Right cardiac atrium (tissue), 5 donors: ENCODE results near the gene CCNG1. TPM values are rescaled to one million over a fixed set of nuclear protein-coding genes. Genes with fewer than 3 reads are reported as not detected.

ENCODE experiments used
- ATAC-seq, 2 donors: fragments of 200-7000 bp; cut with Tn5 transposase; one replicate each; pipeline versions ENCODE4 v1.8.0 to v1.9.1; 2020; ENCODE audit warnings: moderate library complexity in 2 of 2, mild to moderate bottlenecking in 1 of 2
- DNase-seq, 3 donors: peaks; one replicate each; pipeline ENCODE4 v3.0.0-alpha.2; 2020
- H3K27ac ChIP-seq: one replicate; pipeline ENCODE4 v1.5.1; 2013; ENCODE audit warnings: mild to moderate bottlenecking, low read length, control low read depth, moderate library complexity
- H3K27me3 ChIP-seq: one replicate; pipeline ENCODE4 v1.6.1; 2013; ENCODE audit not compliant: control insufficient read depth, insufficient read depth
- H3K4me1 ChIP-seq: one replicate; pipeline ENCODE4 v1.6.1; 2013; ENCODE audit warnings: low read length; ENCODE audit not compliant: control insufficient read depth, insufficient read depth
- H3K4me3 ChIP-seq: one replicate; pipeline ENCODE4 v1.5.1; 2013; ENCODE audit warnings: low read length, control low read depth
- H3K9me3 ChIP-seq: one replicate; pipeline ENCODE4 v1.6.1; 2013; ENCODE audit warnings: low read length; ENCODE audit not compliant: control insufficient read depth
- WGBS: extraction: QIAGEN DNeasy Blood & Tissue Kit; methylation state at CpG from one replicate; pipeline ENCODE4 v1.1.7; 2013; 5-methylcytosine and 5-hydroxymethylcytosine counted together
- intact Hi-C, 4 donors: fragments of 100-400 bp; cut with DNase I; formaldehyde crosslinking; loops; one replicate each; pipeline versions ENCODE4 v1.11.0 to v1.14.0; 2022 to 2023
- polyA plus RNA-seq: library from polyadenylated mRNA; stranded (reverse); fragments of 200-250 nt; gene quantifications from one replicate; pipeline ENCODE4 v1.2.3, GENCODE V29; 2013
- total RNA-seq, 4 donors: library from RNA; stranded (reverse); fragmentation: NEBNext Ultra II Directional; extraction: Animal tissue kit (Norgen Biotek cat#: 25700); gene quantifications; one replicate each; pipeline ENCODE4 v1.2.1, GENCODE V29; 2021
- donor health status: healthy with polysubstance abuse.
- donor health status: DM: no; HTN: yes; CAD: no.
- donor health status: DM: no; HTN: no; CAD: no.
- donor health status: DM: no; HTN: yes; CAD: no; lungs with severe emphysema.
- donor health status: DM: yes; HTN: yes; CAD: no.

Gene CCNG1
- total and polyA plus RNA-seq, 5 donors, result 77.4 to 116 (median 96.6) TPM

- intact Hi-C loops, result loop anchor here in 1 of 4 donors (10.0 kb wide), 1 partner anchor 46 kb away; the partner anchor contains the start of gene MAT2B
- 38% methylated on average over 6 of the region's 6 CpGs for WGBS
- peak overlapping the region; percentile 82 for H3K4me3 ChIP-seq
- no peak for ATAC-seq
- no peak for DNase-seq
- no peaks in the 10 kb centered on the region for H3K9me3 ChIP-seq
- no peak overlapping the region for H3K27ac ChIP-seq
- peaks cover 2% of the 10 kb centered on the region for H3K4me1 ChIP-seq
- H3K27me3 ChIP-seq, result no peaks in the 10 kb centered on the region
Measured at GRCh38 chr5:163458778-163459385, 21.5 kb downstream of the CCNG1 start.

DNA sequence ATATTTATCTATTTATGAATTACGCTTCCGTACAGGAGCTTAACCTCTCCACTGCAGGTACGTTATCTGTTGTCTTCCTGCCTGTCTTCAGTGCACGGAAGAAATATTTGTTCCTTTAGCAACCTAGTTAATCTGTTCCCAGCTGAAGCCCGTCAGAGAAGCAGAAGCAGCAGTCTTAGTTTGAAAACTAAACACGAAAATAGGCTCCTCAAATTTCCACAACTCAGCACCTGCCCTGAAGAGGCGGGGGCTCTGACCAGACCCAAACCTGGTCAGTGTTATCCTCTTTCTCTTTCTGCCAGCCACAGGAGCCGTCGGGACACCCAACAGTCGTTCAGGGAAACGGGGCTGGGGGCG is 22.0 kb downstream of the CCNG1 start:
- under 1% methylated on average over 12 of the region's 12 CpGs for WGBS
- H3K4me1 ChIP-seq, result peaks cover 2% of the 10 kb centered on the region
- intact Hi-C loops, result loop anchor here in 1 of 4 donors (10.0 kb wide), 1 partner anchor 45 kb away; the partner anchor contains the start of gene MAT2B
- no peaks in the 10 kb centered on the region for H3K27me3 ChIP-seq
- DNase-seq (no peak), ATAC-seq (no peak)
- H3K27ac ChIP-seq, result peak overlapping the region; percentile 96
- peak overlapping the region; percentile 82 for H3K4me3 ChIP-seq
- no peaks in the 10 kb centered on the region for H3K9me3 ChIP-seq

GRCh38 chr5:163459819-163460561 is 22.6 kb downstream of the CCNG1 start, which contains the start of gene NUDCD2:
TSS of gene NUDCD2 (minus strand) at chr5:163460102. CDS start at chr5:163460050, 52 bp downstream.
- intact Hi-C loops, result loop anchor here in 3 of 4 donors (5.0 to 10.0 kb wide), 3 partner anchors 37 to 45 kb away; partner anchors contain the start of gene MAT2B (in 1 of the 3)
- Histone ChIP-seq H3K27ac (peak within 1 kb of the TSS; percentile 96), H3K4me1 (peaks cover 2% of the 10 kb centered on the region), H3K9me3 (no peaks in the 10 kb centered on the region), H3K4me3 (peak within 1 kb of the TSS; percentile 82), H3K27me3 (no peaks in the 10 kb centered on the region)
- WGBS, result under 1% methylated on average over 59 of the region's 59 CpGs
- ATAC-seq, result peak; percentile 97 to 98
- DNase-seq, result peak; percentile 97 to 99 (median 98)

- H3K27me3 ChIP-seq, result no peaks in the 10 kb centered on the region
- H3K4me3 ChIP-seq, result peak within 1 kb of the TSS; percentile 82
- DNase-seq (no peak), ATAC-seq (no peak)
- under 1% methylated on average over 23 of the region's 23 CpGs for WGBS
- H3K27ac ChIP-seq, result peak within 1 kb of the TSS; percentile 96
- intact Hi-C loops, result loop anchor here in 2 of 4 donors (5.0 kb wide), 2 partner anchors 37 to 42 kb away; no protein-coding TSS in a partner anchor
- peaks cover 2% of the 10 kb centered on the region for H3K4me1 ChIP-seq
- no peaks in the 10 kb centered on the region for H3K9me3 ChIP-seq
Measured at GRCh38 chr5:163460562-163461171, 23.3 kb downstream of the CCNG1 start, which contains the start of gene HMMR. TSS of gene HMMR (plus strand) at chr5:163460632. CDS start at chr5:163460693, 61 bp downstream.

GRCh38 chr5:163463063-163463435 is 25.7 kb downstream of the CCNG1 start:
- peaks cover 2% of the 10 kb centered on the region for H3K4me1 ChIP-seq
- no peaks in the 10 kb centered on the region for H3K9me3 ChIP-seq
- H3K4me3 ChIP-seq, result no peak overlapping the region
- no peak overlapping the region for H3K27ac ChIP-seq
- intact Hi-C loops, result loop anchor here in 2 of 4 donors (5.0 kb wide), 2 partner anchors 34 to 39 kb away; no protein-coding TSS in a partner anchor
- DNase-seq (no peak), ATAC-seq (no peak)
- no peaks in the 10 kb centered on the region for H3K27me3 ChIP-seq

- ATAC-seq, result no peak
- H3K4me1 ChIP-seq, result no peaks in the 10 kb centered on the region
- intact Hi-C loops, result no loop called here
- no peak for DNase-seq
- H3K27me3 ChIP-seq, result no peaks in the 10 kb centered on the region
- no peak overlapping the region for H3K27ac ChIP-seq
- H3K9me3 ChIP-seq, result no peaks in the 10 kb centered on the region
- H3K4me3 ChIP-seq, result no peak overlapping the region
- 72% methylated on average over 4 of the region's 4 CpGs for WGBS
Measured at GRCh38 chr5:163467682-163468081, 30.3 kb downstream of the CCNG1 start.

DNA sequence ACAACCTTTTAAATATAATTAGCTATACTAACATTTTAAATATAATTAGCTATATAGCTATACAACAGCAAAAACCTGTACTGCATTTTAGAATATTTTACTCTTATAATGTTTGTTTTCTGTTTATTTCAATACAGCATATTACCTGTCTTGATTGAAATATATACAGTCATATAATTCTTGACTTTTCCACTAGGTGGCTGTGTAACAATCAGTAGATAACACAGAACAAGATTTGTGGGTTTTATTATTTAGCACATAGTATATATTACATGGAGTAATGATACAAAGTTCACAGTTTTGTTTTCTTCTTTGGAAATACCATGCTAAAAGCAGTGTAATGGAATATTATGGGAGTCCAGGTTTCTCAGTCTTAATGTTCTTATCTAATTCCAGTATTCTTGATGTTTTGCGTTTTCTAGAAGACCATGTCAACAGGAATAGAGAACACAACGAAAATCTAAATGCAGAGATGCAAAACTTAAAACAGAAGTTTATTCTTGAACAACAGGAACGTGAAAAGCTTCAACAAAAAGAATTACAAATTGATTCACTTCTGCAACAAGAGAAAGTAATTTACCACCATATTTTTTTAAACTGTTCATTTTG is 36.3 kb downstream of the CCNG1 start:
- DNase-seq (no peak), ATAC-seq (no peak)
- intact Hi-C loops, result no loop called here
- WGBS, result 96% methylated on average over 3 of the region's 3 CpGs
- Histone ChIP-seq H3K9me3 (no peaks in the 10 kb centered on the region), H3K27ac (no peak overlapping the region), H3K27me3 (no peaks in the 10 kb centered on the region), H3K4me1 (no peaks in the 10 kb centered on the region), H3K4me3 (no peak overlapping the region)

DNA sequence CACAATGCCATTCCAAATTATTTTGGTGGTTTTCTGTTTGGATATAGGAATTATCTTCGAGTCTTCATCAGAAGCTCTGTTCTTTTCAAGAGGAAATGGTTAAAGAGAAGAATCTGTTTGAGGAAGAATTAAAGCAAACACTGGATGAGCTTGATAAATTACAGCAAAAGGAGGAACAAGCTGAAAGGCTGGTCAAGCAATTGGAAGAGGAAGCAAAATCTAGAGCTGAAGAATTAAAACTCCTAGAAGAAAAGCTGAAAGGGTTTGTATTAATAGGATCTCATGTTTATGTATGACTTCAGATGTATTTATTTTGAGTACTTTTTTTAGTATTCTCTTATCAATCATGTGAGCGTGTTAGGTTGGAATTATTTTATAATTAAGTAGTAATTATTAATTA is 38.0 kb downstream of the CCNG1 start:
- DNase-seq, result no peak
- Histone ChIP-seq H3K27me3 (no peaks in the 10 kb centered on the region), H3K27ac (no peak overlapping the region), H3K9me3 (no peaks in the 10 kb centered on the region), H3K4me3 (no peak overlapping the region), H3K4me1 (no peaks in the 10 kb centered on the region)
- ATAC-seq, result no peak
- intact Hi-C loops, result no loop called here
- WGBS, result 84% methylated on average over 2 of the region's 2 CpGs

DNA sequence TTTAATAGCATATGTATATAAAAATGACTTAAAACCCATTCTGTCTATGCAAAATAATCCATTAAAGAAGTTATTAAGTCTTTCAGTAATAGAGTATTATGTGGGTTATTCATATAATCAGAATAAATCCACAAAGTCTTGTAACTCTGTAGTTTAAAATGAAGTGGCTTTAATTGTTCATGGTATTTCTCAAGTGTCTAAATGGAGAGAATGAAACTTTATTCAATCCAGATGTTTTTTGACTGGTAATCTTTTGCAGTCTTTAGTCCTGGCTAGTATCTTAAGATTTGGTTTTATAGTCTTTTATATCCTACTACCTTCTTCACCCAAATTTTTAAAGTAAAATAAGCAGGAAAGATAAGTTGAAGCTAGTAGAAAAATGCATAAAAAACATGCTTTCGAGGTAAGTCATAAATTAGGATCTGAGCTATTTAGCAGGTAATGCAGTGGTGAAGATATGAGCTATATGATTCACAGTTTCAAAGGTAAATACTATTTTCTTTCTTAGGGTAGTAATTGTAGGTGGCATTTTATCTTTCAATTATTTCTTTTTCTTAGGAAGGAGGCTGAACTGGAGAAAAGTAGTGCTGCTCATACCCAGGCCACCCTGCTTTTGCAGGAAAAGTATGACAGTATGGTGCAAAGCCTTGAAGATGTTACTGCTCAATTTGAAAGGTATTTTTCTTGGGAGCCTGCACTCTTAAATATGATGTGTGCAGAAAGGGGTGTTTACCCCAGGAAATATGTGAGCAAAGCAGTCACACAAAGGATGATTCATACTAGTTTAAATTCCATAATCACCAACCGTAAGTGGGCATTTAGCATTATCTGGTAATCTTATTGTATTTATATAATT is 41.0 kb downstream of the CCNG1 start:
- no peaks in the 10 kb centered on the region for H3K27me3 ChIP-seq
- intact Hi-C loops, result no loop called here
- no peak for DNase-seq
- H3K4me3 ChIP-seq, result no peak overlapping the region
- WGBS, result 95% methylated on average over 2 of the region's 2 CpGs
- no peak overlapping the region for H3K27ac ChIP-seq
- no peaks in the 10 kb centered on the region for H3K9me3 ChIP-seq
- no peak for ATAC-seq
- H3K4me1 ChIP-seq, result no peaks in the 10 kb centered on the region

GRCh38 chr5:163478982-163479271 is 41.5 kb downstream of the CCNG1 start:
- no peak for ATAC-seq
- WGBS, result 98% methylated on average over 1 of the region's 1 CpG
- H3K4me3 ChIP-seq, result no peak overlapping the region
- H3K9me3 ChIP-seq, result no peaks in the 10 kb centered on the region
- no peak for DNase-seq
- H3K4me1 ChIP-seq, result no peaks in the 10 kb centered on the region
- H3K27me3 ChIP-seq, result no peaks in the 10 kb centered on the region
- intact Hi-C loops, result no loop called here
- no peak overlapping the region for H3K27ac ChIP-seq
